ELF-1 (cell line): ENCODE data around the gene LASP1.
A peak's percentile ranks its signal among the peaks of the same experiment; 100 is the strongest.

Experiments
- DNase-seq: peaks from one replicate; pipeline ENCODE4 v3.0.0-alpha.2; 2016; ENCODE audit warnings: low read depth, low spot score

LASP1 gene

GRCh38 chr17:38870259-38871165 lies 654 bp downstream of the LASP1 start:
- no peak for DNase-seq

GRCh38 chr17:38871247-38872015 lies 1.6 kb downstream of the LASP1 start:
- peak; percentile 66 for DNase-seq

DNA sequence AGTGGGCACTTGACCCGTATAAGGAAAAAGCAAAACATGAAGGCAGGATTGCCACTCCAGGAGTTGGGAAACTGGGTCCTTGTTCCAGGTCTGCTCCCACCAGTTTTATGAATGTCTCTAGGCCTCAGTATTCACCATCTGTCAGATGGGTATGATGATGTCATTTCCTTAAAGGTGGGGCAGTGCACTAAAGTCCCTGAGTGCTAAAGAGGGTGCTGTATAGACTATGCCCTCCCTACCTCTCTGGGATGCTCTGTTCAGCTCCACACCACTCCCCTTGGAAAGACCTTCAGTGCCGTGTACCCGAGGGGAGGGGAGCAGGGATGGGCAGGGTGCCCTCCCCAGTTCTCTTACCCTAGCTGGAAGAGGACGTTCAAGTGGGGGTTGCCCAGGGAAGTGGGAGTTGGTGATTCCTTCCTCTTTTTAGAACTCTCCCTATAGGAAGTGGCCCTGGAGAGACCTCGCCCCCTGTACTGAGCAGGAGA lies 2.2 kb downstream of the LASP1 start:
- no peak for DNase-seq

DNA sequence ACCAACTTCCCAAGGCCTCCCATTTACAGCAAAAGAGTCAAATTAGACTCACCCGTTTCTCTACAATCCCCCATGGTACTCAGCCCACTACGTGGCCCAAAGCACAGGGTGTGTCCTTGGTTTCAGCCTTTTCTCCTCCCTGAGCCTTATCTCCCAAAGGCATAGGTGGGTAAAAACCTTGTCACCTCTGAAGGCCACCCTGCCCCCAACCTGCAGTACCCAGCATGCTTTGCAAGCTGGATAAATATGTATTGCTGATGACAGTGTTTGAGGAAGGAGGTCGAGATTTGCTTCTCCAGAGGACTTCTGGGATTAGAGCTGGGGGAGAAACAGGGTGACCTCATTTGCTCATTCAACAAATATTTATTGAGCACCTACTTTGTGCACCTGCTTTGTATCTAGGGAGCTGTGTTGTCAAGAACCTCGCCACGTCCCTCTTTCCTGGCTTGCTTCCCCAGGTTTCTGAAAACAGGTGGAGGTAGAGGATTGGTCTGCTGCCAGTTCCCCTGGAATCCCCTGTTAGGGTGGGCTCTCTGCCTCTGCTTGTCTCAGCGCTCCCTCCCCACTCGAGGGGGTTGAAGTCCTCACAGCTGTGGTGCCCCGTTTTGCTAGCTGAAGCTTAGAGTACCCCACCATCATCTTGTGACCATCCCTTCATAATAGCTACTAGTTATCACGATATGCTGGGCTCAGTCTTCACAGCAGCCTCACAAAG lies 3.0 kb downstream of the LASP1 start:
- no peak for DNase-seq

DNA sequence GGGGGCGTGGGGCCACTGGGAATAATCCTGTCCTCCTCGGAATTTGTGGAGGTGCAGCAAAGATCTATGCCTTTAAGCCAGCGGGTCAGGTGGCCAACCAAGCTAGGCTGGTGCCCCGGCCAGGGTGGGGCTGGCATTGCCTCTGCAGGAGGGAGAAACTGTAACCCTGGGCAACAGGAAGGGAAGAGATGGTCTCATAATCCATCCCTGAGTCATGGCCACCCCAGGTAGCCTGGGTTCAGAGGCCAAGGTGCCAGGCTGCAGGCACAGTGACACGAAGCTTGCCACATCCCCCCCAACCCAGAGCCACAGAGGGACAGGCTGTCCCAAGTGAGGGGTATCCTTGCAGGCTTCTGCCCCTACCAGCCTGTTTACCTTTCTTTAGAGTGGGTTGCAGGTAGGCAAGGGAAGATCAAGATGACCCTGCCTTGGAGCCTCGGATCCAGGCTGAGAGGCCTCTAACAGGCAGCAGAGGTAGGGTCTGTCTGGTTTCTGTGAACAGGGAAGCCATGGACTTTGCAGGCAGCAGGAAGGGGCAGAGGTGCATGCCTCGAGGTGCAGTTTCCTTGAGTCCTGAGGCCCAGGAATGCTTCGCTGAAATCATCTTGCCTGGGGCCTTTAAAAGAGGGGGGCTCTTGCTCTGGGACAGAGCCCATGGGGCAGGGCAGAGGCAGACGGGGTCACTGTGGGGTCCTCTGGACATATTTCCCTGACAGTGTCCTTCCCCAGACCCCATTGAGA lies 4.0 kb downstream of the LASP1 start:
- DNase-seq, result no peak

- no peak for DNase-seq
Measured at GRCh38 chr17:38874505-38875400, 4.9 kb downstream of the LASP1 start.

DNA sequence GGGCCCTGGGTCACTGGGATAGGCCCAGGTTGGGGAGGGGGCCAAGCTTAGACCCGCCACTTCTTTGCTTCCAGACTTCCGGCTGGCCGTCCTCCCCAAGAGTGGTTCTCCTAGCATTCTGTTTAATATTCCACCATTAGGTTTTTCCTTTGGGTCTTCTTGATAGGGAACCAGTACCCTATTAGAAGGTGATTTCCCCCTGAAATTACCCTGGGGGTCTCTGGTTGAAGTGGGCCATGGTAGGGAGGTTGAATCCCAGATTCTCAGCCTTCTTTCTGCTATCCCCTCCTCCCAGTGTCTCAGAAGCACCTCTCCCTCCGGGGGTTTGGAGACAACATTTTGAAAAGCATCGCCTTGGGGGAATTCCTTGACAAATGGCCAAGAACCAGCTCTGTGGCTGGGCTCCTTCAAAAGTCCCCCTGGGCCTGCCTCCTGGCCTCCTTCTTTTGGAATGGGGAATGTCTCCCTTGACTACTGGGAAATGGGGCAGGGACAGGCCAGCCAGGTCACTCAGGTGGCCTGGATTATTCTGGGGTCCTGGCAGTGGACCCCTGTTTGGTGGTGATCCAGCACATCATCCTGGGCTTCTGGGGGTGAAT lies 5.7 kb downstream of the LASP1 start:
- peak; percentile 96 for DNase-seq

DNA sequence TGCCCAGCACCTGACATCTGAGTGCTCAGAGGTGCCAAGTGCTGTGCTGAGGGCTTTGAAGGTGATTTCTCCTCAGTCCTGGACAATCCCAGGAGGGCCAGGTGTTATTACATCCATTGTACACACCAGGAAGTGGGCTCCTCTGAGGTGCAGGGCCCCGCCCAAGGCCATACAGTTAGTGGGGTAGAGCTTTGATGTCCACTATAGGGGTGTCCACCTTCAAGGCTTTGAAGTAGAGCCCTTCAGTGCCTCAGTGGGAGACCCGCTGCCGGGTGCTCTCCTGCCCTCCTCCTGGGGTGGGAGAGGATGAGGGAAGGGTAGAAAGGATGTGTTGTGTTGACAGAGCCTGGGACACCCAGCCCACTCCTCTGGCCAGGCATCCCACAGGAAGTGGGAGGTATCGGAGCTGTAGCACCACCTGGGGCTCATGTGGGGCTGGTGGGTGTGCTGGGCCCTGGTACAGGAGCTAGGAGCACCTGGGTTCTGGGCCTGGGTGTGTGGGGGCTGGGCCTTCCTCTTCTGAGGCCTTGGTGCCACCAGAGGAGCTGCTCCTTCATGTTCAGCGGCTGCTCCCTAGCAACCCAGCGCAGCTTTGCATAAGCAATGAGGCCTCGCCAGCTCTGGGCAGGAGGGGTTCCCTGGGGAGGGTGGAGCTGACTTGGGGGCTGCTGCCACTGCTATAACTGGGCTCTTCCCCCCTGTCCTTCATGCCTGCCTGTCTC lies 7.4 kb downstream of the LASP1 start:
- DNase-seq, result no peak

- peak; percentile 95 for DNase-seq
Measured at GRCh38 chr17:38879878-38880665, 10.2 kb downstream of the LASP1 start.

DNA sequence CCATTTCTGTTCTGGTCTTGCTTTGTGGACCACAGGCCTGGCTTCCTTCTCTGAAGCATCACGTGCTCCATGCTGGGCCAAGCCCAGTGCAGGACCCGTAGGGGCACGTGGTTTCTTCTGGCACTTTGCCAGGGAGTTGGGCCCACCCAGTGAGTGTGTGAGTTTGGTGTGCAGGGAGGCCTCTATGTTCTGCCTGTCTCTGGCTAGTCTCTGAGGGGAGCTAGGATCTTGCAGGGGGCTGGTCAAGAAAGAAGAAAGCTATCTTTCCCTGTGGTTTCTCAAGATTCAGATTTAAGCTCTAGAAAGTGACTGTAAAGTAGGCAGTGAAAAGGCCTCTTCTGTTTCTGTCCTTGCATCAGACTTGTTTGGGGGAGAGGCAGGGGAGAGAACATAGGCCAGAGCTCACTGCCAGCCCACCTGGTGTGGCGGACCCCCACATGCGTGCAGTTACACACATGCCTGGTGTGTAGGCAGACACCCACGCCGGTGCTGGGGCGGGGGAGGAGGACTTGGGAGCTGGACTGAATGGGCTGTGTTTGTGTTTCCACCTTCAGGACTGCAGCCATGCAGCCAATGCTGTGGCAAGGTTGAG lies 11.8 kb downstream of the LASP1 start:
- no peak for DNase-seq

DNA sequence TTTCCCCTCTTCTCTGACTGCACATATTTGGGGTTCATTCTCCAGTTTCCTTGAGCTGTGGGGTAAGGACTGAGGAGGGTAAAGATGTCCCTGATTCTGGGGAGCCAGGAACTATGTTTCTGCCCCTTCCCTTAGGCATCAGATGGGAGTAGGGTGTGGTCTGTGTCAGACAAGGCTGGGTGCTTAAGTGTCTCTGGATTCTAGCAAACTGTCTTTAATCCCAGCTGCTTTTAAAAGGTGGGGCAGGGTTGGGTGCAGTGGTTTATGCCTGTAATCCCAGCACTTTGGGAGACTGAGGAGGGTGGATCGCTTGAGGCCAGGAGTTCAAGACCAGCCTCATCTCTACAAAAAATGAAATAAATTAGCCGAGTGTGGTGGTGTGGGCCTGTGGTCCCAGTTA lies 13.0 kb downstream of the LASP1 start:
- DNase-seq, result no peak

GRCh38 chr17:38883592-38884526 lies 14.0 kb downstream of the LASP1 start:
- peak; percentile 91 for DNase-seq

- no peak for DNase-seq
Measured at GRCh38 chr17:38885044-38885727, 15.3 kb downstream of the LASP1 start.

GRCh38 chr17:38885728-38886642 lies 16.1 kb downstream of the LASP1 start:
- DNase-seq, result peak; percentile 67

- DNase-seq, result no peak
Measured at GRCh38 chr17:38886643-38887010, 16.8 kb downstream of the LASP1 start.
